Activated CD4-positive, CD25-positive, alpha-beta regulatory T cell treated with anti-CD3 and anti-CD28 coated beads, Interleukin-2, amount 50 U/mL, for 16 hours (primary cell): ENCODE results near the gene TSPAN4.

ENCODE experiments used
- DNase-seq: peaks from one replicate; pipeline ENCODE4 v3.0.0-alpha.2; 2020; ENCODE audit warnings: low read depth, low spot score

The TSPAN4 gene

DNA sequence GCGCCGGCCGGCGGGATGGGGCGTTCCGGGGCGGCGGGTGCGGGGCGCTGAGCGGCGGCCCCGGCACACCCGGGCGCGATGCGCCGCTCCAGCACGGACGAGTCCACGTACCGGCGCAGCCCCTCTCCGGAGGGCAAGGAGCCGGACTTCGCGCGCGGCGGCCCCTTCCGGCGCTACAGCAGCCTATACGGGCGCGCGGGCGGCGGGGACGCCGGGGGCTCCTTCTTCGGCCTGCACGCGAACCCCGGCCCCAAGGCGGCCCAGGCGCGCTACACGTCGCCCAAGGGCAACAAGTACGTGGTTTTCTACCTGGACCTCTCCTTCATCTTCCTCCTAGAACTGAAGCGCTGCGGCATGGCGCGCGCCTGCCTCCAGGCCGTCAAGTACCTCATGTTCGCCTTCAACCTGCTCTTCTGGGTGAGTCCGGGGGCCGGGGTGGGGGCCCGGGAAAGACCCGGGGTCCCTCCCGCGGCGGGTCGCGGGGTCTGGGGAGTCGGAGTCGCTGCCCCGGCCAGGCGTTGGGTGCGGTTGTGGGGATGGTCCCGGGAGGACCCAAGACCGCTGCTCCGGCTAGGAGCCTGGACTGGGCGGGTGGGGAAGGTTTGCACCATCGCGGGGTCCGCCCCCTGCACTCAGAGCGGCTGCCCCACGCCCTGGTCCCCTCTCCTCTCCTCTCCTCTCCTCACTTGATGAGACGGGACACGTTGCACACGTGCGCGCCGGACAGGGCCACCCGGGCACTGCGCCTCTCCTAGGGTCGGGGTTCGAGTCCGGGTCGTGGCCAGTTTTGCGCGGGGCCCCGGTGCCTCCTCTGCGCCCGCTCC, 7.5 kb downstream of the TSPAN4 start:
- no peak for DNase-seq

DNA sequence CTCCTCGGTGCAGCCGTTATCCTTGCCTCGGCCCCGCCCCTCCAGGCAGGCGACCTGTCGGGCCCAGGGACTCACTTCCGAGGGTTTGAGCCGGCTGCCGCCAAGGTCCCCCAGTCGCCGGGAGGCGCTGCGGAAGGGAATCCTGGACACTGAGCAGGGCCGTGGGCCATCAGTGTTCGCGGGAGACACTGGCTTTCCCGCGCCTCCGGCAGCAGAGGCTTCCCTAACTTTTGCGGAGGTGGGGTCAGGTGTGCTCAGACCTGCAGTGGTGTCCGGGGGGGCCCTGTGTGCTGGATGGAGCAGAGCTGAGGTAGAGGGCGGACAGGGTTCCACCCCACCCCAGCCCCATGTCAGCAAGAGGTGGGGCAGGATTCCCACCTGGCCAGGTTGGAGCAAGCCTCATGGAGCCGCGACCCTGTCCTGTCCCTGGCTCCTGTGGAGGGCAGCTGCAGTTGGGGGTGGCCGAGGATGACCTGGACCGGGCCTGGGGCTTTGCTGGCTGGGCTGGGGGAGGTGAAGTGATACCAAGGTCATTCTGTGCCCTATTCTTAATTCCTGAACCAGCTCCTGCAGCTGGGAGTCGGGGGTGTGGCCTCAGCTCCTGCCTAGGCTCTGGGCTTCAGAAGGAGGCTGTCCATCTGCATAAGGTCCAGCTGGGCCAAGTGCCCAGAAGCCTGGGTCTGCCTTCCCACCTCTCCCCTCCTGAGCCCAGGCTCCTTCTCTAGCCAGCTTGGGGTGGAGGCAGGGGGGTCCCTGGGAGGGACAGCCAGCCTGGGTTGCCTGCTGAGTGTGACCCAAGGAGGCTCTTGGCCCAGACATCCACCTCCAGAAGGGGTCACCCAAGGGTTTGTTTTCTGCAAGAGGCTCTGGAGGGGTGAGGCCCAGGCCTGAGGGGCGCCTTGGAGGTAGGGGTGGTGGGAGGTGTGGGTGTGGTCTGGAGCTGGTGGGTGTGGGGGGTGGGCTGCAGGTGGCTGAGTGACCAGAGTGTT, 8.4 kb downstream of the TSPAN4 start:
- DNase-seq = no peak

DNA sequence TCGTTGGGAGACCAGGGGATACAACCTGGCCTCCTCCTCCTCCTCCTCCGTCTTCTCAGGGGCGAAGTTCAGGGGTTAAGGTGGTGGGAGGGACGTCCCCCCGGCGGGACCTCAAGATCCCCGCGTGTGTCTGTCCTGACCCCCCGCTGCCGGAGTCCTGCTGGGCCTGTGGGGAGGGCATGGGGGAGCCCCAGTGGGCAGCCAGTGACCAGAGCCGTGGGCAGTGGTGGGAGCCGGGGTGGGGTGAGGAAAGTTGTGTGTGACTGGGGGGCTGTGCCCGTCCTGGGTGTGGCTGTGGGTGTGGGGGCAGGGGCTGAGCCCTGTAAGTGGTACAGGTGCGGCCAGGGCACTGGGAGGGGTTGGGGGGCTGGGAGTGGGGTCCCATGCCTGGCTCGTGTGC, 10.1 kb downstream of the TSPAN4 start:
- no peak for DNase-seq

DNA sequence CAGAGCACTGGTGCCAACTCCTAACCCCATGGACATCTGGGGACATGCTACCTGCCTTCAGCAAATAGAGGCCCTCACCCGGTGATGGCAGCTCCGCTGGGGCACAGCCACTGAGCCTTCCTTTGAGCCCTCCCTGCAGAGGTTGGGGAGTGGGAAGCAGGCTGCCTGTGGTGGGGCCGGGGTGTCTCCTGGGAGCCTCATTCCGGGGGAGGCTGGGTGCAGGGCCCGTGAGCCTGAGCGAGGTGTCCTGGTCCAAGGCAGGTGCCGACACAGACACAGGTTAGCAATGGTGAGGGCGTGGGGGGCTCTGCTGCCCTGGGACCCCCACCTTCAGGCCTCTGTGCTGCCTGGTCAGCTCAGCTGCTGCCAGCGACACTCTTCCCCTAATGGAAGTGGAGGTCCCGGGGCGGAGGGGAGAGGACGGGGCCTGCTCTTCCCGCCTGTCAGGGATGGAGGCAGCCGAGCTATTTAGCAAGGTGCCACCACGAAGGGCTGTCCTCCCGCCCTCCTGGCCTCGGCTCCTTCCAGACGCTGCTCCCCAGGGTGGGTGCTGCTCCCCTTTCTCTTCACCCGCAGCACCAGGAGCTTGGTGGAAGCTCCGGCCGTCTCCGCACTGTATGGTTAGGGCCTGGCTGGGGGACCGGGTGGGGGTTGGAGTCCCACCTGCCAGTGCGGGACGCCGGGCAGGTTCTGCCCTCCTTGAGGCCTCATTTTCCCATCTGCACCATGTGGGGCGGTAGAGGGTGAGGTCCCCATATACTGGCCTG, 11.2 kb downstream of the TSPAN4 start:
- no peak for DNase-seq

DNA sequence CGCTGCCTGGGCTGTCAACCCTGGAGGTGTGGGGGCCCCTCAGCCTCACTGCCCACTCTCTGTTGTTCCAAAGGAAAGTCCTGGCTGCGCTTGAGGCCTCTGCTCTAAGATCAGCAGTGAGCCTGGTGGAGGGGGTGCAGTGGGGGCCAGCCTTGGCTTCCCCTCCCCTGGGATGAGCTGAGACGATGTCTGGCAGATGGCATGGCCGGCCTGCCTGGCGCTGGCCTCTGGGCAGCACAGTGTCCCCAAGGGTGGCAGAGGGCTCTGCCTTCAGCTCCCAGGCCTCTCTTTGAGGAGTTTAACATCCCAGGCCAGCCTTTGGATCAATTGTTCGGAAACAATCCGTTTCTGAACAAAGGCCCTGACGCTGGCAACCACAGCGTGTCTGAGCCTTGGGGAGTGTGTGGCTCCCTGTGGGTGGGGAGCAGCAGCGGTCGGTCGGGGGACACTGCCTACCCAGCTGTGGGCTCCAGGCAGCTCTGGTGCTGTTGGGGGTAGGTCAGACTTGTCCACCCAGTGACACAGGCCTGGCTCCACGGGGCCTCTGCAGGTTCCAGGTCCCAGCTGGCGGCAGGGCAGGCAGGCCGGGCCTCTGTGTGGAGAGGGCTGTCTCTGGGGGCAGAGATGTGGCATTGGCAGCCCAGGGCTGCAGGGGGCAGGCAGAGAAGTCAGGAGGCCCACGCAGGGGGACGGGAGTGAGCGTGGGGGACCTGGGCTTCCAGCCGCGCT, 12.1 kb downstream of the TSPAN4 start:
- no peak for DNase-seq

DNA sequence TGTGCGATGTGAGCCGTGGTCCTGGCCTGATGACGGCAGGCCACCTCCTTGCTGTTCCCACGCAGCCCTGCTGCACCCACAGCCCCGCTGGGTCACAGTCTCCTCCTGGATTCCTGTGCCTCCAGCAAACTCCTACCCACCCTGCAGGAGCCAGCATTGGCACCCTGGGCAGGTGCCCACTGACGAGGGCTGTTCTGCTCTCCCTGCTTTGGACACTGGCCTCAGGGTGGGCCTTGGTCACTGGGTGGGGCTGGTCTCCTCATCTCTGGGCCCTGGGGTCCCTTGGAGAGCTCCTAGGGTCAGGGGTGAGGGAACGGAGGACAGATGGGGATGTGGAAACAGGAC, 12.7 kb downstream of the TSPAN4 start:
- no peak for DNase-seq

DNA sequence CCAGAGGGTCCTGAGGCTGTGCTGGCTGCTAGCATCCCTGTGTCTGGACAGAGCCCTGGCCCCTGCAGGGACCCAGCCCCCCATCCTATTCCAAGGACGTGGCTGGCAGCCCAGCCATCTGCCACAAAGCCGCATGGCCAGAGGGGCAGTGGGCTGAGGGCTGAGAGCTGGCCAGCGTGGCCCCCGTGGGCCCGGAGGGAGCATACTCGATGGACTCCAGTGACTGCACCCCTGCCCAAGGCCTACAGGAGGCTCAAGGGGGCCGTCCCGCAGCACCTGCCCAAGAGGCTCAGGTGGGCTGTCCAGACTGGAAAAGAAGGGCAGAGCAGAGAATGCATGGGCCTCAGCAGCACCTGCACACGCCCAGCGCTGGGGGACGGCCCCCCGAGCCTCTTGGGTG, 13.1 kb downstream of the TSPAN4 start:
- DNase-seq = no peak

DNA sequence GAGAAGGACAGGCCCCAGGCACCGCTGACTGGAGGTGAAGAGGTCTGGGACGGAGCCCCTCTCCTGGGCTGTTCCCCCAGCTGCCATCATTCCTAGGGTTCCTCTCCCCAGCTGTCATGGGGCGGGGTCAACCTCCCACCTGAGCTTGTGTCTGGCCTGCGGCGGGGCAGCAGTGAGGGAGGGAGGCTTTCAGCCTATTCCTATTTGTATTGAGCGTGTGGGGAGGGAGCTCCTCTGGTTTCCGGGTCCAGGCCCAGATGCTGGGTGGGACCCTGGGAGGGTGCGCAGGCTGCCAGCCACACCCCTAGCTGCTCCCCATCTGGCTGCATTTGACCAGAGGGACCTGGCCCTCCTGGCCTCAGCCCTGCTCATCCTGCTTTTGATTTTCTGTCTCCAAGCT, 13.7 kb downstream of the TSPAN4 start:
- DNase-seq = no peak

DNA sequence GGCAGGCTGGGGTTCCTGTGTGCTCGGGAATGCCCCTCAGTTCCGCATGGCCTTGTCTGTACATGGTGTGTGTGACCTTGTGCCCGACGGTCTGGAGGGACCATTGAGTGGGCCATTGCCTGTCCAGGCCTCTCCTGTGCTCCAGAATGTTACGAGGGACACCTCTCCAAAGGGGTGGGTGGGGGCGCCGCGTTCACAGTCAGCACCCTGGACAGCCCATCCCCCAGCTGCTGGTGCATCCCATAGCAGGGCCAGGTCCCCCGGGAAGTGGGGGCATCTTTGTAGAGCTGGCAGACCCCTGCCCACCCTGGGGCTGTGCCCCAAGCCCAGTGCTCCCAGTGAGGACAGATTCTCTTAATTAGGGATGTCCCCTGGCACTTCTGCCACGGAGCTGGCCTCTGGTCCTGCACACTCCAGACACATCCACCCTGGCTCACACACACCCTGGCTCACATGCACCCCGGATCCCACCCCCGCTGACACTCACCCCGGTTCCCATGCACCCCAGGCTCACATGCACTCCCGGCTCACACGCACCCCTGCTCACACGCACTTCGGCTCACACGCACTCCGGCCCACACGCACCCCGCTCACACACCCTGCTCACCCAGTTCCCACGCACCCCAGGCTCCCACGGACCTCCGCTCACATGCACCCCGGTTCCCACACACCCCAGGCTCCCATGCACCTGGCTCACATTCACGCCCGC, 15.6 kb downstream of the TSPAN4 start:
- no peak for DNase-seq

DNA sequence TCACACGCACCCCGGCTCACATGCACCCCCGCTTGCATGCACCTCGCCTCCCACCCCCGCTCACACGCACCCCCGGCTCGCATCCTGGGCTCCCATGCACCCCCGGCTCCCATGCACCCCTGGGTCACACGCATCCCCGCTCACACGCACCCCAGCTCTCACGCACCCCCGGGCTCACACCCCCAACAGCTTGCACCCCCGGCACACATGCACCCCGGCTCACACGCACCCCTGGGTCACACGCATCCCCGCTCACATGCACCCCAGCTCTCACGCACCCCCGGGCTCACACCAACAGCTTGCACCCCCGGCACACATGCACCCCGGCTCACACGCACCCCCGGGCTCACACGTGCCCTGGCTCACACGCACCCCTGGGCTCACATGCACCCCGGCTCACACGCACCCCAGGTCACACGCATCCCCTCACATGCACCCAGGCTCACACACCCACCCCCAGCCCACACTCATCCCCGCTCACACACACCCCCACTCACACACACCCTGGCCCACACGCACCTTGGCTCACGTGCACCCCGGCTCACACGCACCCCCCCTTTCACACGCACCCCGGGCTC, 16.2 kb downstream of the TSPAN4 start:
- no peak for DNase-seq

DNA sequence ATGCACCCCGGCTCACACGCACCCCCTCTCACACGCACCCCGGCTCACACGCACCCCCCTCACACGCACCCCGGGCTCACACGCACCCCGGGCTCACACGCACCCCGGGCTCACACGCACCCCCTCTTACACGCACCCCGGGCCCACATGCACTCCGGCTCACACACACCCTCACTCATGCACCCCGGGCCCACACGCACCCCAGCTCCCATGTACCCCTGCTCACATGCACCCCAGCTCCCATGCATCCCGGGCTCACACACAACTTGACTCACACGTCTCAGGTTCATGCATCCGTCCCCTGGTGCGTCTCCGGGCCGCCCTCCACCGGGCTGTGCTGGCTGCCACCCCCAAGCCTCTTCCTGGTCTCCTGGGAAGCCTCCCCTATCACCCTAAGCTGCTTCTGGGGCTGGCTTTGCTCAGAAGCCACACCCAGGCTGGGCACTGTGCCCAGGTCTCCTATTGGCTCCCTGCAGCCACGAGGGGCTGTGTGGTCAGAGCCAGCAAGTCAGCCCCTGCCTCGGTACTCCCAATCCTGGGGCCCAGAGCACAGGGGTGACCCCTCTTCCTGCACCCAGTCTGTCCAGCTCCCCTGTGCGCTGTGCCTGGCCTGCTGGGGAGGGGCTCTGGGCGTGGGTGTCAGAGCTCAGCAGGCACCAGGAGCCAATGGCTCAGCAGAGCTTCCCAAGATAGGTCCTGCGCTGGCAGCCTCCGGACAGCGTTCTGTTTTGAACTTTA, 16.9 kb downstream of the TSPAN4 start:
- DNase-seq = no peak

DNA sequence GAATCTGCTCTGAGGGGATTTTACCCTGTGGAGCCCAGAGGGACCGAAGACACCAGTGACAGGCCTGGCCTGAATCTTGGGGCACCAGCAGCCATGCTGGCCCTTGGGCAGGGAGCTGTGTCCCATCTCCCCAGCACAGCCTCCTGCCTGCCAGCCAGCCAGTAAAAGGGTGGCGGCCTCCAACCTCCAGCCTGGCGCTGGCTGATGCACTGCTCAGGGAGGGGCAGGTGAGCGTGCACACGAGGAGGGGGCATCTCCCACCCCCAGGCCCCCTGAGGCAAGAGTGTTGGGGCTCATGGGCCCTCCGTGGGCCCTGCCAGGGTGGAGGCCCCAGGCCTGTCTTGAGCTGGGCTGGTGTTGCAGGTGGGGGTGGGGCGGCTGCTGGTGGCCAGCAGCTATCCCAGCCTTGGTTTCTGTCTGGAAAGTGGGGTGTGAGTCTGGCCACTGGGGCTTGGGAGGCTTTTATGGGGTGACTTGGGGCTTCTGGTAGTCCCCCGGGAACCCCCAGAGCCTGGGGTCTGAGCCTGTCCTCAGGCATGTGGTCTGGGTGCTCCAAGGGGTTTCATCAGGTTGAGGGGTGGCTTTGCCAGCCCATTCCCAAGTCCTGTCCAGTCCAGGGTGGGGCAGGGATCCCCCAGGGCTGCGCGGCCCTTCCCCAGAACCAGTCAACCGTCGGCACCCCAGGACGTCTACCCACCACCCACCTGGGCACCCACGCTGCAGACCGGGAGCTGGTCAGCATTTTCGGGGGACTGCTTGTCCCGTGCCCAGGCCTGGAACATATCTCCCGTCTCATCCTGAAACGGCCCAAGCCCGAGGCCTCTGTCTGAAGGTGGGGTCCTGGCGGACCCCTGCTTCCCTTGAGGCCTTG, 17.8 kb downstream of the TSPAN4 start:
- DNase-seq = no peak

DNA sequence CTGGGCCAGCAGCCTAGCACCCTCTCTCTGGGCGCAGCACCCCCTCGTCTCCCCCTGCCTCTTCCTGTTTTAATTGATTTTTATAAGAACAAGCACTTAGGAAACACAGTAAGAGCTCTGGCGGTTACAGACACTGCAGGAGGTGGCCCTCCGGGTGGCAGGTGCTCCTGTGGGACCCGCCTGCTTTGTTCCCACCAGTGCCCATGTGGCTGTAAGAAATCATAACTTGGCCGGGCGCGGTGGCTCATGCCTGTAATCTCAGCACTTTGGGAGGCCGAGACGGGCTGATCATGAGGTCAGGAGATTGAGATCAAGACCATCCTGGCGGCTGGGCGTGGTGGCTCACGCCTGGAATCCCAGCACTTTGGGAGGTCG, 18.4 kb downstream of the TSPAN4 start:
- DNase-seq = no peak

DNA sequence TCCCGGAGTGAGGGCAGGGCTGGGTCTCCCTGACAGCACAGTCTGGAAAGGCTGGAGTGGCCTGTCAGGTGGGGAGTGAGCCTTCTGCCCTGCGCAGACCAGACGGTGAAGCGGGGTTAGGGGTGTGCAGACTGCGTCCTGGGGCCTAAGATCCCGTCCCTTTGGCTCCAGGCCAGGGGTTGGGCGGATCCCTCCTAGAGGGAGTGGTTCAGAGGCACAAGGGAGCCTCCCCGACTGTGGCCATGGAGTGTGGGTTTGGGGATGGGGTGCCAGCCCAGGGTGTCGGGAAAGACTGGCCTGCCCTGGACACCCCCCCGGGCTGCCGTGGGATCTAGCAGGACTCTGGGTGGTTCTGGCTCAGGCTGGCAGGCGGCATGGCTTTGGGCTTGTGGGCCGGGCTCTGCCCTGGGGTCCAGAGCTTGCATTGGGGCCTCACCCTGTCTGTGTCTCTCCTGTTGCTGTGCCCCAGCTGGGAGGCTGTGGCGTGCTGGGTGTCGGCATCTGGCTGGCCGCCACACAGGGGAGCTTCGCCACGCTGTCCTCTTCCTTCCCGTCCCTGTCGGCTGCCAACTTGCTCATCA, 19.5 kb downstream of the TSPAN4 start:
- no peak for DNase-seq

DNA sequence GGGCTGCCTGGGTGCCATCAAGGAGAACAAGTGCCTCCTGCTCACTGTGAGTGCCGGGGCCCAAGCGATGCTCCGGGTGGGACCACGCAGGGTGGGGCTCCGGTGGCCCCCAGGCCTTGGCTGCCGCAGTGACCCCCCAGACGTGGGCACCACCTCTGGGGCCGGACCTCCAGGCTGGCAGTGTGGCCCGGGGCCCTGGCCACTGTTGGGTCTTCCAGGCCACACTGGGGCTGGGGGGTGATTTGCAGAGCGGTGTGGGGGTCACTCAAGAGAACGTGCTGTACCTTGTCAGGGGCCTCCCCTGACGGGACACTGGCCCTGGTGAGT, 20.0 kb downstream of the TSPAN4 start:
- DNase-seq = no peak

DNA sequence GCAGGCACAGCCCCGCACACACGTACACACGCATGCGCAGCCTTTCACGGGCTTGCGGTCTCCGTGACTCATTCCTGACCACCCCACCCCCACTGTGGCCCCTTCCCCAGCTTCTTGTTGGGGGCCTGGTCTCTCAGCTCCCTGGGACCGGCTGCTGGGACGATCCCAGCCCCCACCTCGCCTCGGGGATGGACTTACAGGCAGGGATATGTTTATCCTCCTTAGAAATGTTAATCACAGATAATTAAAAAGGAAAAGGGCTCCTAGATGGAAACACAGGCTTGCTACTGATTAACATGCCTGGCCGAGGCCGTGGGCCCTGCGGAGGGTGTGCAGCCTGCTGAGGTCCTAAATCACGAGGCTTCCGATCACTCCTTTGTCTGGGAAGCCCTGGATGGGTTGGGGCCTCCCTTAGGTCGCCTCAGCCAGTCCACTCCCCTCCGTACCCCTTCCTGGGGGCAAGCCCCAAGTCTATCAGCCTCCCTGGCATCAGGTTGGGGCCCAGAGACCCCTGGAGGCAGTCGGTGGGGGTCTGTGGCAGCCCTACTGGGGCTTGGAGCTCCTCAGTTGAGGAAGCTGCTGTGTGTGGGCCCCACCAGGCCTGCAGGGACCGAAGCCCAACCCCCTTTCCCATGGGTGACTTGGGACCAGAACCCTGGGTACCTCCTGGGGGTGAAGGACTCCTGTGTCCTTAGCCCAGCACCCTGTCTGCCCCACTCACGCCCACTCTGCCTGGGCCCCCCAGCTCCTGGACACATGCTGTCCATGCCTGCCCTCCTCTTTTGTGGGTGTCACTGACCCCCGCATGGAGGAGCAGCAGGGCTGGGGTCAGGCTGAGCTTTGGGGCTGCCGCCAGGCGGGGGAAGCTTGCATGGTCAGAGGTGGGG, 20.6 kb downstream of the TSPAN4 start:
- no peak for DNase-seq
